IMR-90 (cell line): ENCODE results near the gene CIITA. TPM values are rescaled to one million over a fixed set of nuclear protein-coding genes. Genes with fewer than 3 reads are reported as not detected.

Experiments used
- ATAC-seq: fragments of 200-7000 bp; cut with Tn5 transposase; 2 replicates; pipeline ENCODE4 v1.9.1; 2020; ENCODE audit warnings: low read depth, mild to moderate bottlenecking, moderate library complexity
- BruUV-seq: library from RNA; stranded (reverse); fragments of 400-500 nt; replicated peaks from 2 replicates; lab custom pipeline; 2021; lab: Mats Ljungman, UMichigan
- CTCF ChIA-PET: fragments of 300-600 bp; formaldehyde crosslinking; extraction: SDS; loops from one replicate; lab custom pipeline; 2021; ENCODE audit warnings: antibody characterized with exemption; lab: Yijun Ruan, JAX
- POLR2A ChIA-PET: fragments of 300-600 bp; sonication (Branson Sonifier 250); formaldehyde crosslinking; loops from one replicate; lab custom pipeline; 2022; ENCODE audit warnings: antibody characterized with exemption; ENCODE audit not compliant: unreplicated experiment; lab: Charles Lee
- DNase-seq: peaks from one replicate; pipeline ENCODE4 v3.0.0; 2013
- H2AFZ ChIP-seq: replicated peaks from 2 replicates; pipeline ENCODE3; 2013; ENCODE audit warnings: low read length, mild to moderate bottlenecking; ENCODE audit not compliant: poor library complexity
- H2AK5ac ChIP-seq: 2 replicates; pipeline ENCODE4 v1.6.1; 2013; ENCODE audit warnings: low read depth, low read length, inconsistent platforms
- H2AK9ac ChIP-seq: replicated peaks from 2 replicates; pipeline ENCODE3; 2013; ENCODE audit warnings: mild to moderate bottlenecking, low read depth, low read length, moderate library complexity; ENCODE audit not compliant: poor library complexity
- H2BK120ac ChIP-seq: 2 replicates; pipeline ENCODE4 v1.6.1; 2013; ENCODE audit warnings: low read depth, low read length, inconsistent platforms
- H2BK15ac ChIP-seq: 3 replicates; pipeline ENCODE4 v1.6.1; 2013; ENCODE audit warnings: low read depth, low read length, inconsistent platforms
- H2BK20ac ChIP-seq: 2 replicates; pipeline ENCODE4 v1.6.1; 2013; ENCODE audit warnings: low read depth, mild to moderate bottlenecking, inconsistent platforms, low read length, moderate library complexity
- H2BK5ac ChIP-seq: 2 replicates; pipeline ENCODE4 v1.6.1; 2013; ENCODE audit warnings: mild to moderate bottlenecking, low read depth, low read length, inconsistent platforms; ENCODE audit not compliant: poor library complexity, severe bottlenecking
- H3K14ac ChIP-seq: replicated peaks from 2 replicates; pipeline ENCODE4 v1.6.1; 2013; ENCODE audit warnings: low read depth, low read length, inconsistent platforms
- H3K18ac ChIP-seq: 2 replicates; pipeline ENCODE4 v1.6.1; 2013; ENCODE audit warnings: low read depth, low read length, control low read depth
- H3K23ac ChIP-seq: 2 replicates; pipeline ENCODE4 v1.6.1; 2013; ENCODE audit warnings: low read depth, low read length, inconsistent platforms
- H3K27ac ChIP-seq: 2 replicates; pipeline ENCODE4 v1.5.1; 2013; ENCODE audit warnings: mild to moderate bottlenecking, control low read depth, low read length; ENCODE audit not compliant: insufficient read depth
- H3K27me3 ChIP-seq: 2 replicates; pipeline ENCODE4 v1.6.1; 2013; ENCODE audit warnings: low read length; ENCODE audit not compliant: control insufficient read depth, insufficient read depth
- H3K36me3 ChIP-seq: 2 replicates; pipeline ENCODE4 v1.6.1; 2013; ENCODE audit warnings: low read length, mixed read lengths; ENCODE audit not compliant: control insufficient read depth, insufficient read depth
- H3K4ac ChIP-seq: 2 replicates; pipeline ENCODE4 v1.6.1; 2013; ENCODE audit warnings: low read depth, low read length, inconsistent platforms
- H3K4me1 ChIP-seq: 2 replicates; pipeline ENCODE4 v1.6.1; 2013; ENCODE audit warnings: low read length, mixed read lengths; ENCODE audit not compliant: control insufficient read depth, insufficient read depth
- H3K4me2 ChIP-seq: 2 replicates; pipeline ENCODE4 v1.6.1; 2013; ENCODE audit warnings: low read depth, mild to moderate bottlenecking, control low read depth, low read length, moderate library complexity
- H3K4me3 ChIP-seq: 2 replicates; pipeline ENCODE4 v1.5.1; 2013; ENCODE audit warnings: low read depth, mild to moderate bottlenecking, control low read depth, low read length, moderate library complexity; ENCODE audit not compliant: insufficient read depth
- H3K56ac ChIP-seq: 2 replicates; pipeline ENCODE4 v1.6.1; 2013; ENCODE audit warnings: low read length, inconsistent platforms; ENCODE audit not compliant: insufficient read depth; ENCODE audit errors: extremely low read depth
- H3K79me1 ChIP-seq, 2 experiments: 2 replicates each; pipeline ENCODE4 v1.6.1; 2013; ENCODE audit warnings: low read length in 2 of 2, inconsistent platforms in 1 of 2, low read depth in 1 of 2
- H3K9ac ChIP-seq: 2 replicates; pipeline ENCODE4 v1.6.1; 2013; ENCODE audit warnings: low read depth, low read length, control low read depth
- H3K9me1 ChIP-seq: 2 replicates; pipeline ENCODE4 v1.6.1; 2013; ENCODE audit warnings: low read length, inconsistent platforms; ENCODE audit not compliant: insufficient read depth
- H3K9me3 ChIP-seq: 2 replicates; pipeline ENCODE4 v1.6.1; 2013; ENCODE audit warnings: low read length; ENCODE audit not compliant: control insufficient read depth, insufficient read depth
- H4K20me1 ChIP-seq: 2 replicates; pipeline ENCODE4 v1.6.1; 2013; ENCODE audit warnings: low read length, inconsistent platforms; ENCODE audit not compliant: insufficient read depth
- H4K5ac ChIP-seq: 2 replicates; pipeline ENCODE4 v1.6.1; 2013; ENCODE audit warnings: mild to moderate bottlenecking, low read depth, low read length, control low read depth
- H4K8ac ChIP-seq, 2 experiments: 2 replicates each; pipeline ENCODE4 v1.6.1; 2013; ENCODE audit warnings: low read depth in 2 of 2, low read length in 2 of 2, control low read depth in 1 of 2, inconsistent platforms in 1 of 2
- H4K91ac ChIP-seq: 2 replicates; pipeline ENCODE4 v1.6.1; 2013; ENCODE audit warnings: low read depth, low read length, inconsistent platforms; ENCODE audit not compliant: insufficient read depth
- CEBPB ChIP-seq: IDR thresholded peaks from 2 replicates; pipeline ENCODE4 v1.6.1; 2012; ENCODE audit warnings: low read depth, low read length, improper control_type of control experiment
- RFX5 ChIP-seq: IDR thresholded peaks from 2 replicates; pipeline ENCODE4 v1.8.0; 2012; ENCODE audit warnings: low read depth, mild to moderate bottlenecking, low read length, moderate library complexity
- WGBS, 2 experiments: methylation state at CpG; one replicate each; pipeline versions ENCODE4 v1.1.5 to v1.1.7; 2013; ENCODE audit warnings: missing lambda C conversion rate in 2 of 2; ENCODE audit not compliant: insufficient read length in 1 of 2; ENCODE audit errors: extremely low coverage in 2 of 2; 5-methylcytosine and 5-hydroxymethylcytosine counted together
- dilution Hi-C: fragments of 300-500 bp; cut with HindIII; formaldehyde crosslinking; loops from one replicate; pipeline ENCODE4 v1.14.3; 2018; ENCODE audit warnings: low sequenced_read_pairs; ENCODE audit not compliant: unreplicated experiment
- in situ Hi-C: fragments of 300-500 bp; cut with MboI; formaldehyde crosslinking; loops from 3 replicates; pipeline ENCODE4 v1.14.3; 2019; ENCODE audit warnings: low sequenced_read_pairs, inconsistent platforms, mixed read lengths
- intact Hi-C: fragments of 100-400 bp; cut with micrococcal nuclease; formaldehyde crosslinking; loops from 2 replicates; pipeline ENCODE4 v1.10.0; 2022
- polyA plus RNA-seq, 3 experiments: library from polyadenylated mRNA; depleted of rRNA; stranded (reverse); fragments of >200 nt; gene quantifications; 2 replicates each; pipeline ENCODE4 v1.2.3, GENCODE V29; 2012; ENCODE audit warnings: low replicate concordance in 1 of 3
- total RNA-seq: library from RNA; depleted of rRNA; stranded (reverse); fragments of >200 nt; gene quantifications from 2 replicates; pipeline ENCODE4 v1.2.3, GENCODE V29; 2012

The CIITA gene
- total and polyA plus RNA-seq, 2 of the 4 experiments (the other 2 are of a cell fraction) = 0.10 TPM; not detected in 1

GRCh38 chr16:10937068-10937859 is 60.3 kb downstream of the CIITA start:
- Histone ChIP-seq H3K4me2 (no peak overlapping the region), H3K4me3 (no peak overlapping the region), H3K14ac (no peak overlapping the region), H3K4me1 (peaks cover 22% of the 10 kb centered on the region), H3K9ac (no peak overlapping the region), H2AK5ac (no peak overlapping the region), H3K9me3 (no peaks in the 10 kb centered on the region), H4K20me1 (peaks cover 89% of the 10 kb centered on the region), H2BK120ac (no peak overlapping the region), H2BK15ac (no peak overlapping the region), H4K91ac (no peak overlapping the region), H3K18ac (no peak overlapping the region), H2AFZ (no peak overlapping the region), H3K79me1 (peaks cover 44 to 88% of the 10 kb centered on the region in 2 experiments), H3K9me1 (peaks cover 35% of the 10 kb centered on the region), H2BK5ac (no peak overlapping the region), H2BK20ac (no peak overlapping the region), H3K36me3 (peaks cover 23% of the 10 kb centered on the region), H4K5ac (no peak overlapping the region), H3K27me3 (no peaks in the 10 kb centered on the region), H3K4ac (no peak overlapping the region), H4K8ac (no peak overlapping the region), H3K56ac (no peak overlapping the region), H3K23ac (no peak overlapping the region), H2AK9ac (no peak overlapping the region), H3K27ac (no peak overlapping the region)
- no TSS peak for BruUV-seq
- TF ChIP-seq RFX5 (no peak), CEBPB (no peak)
- WGBS, 2 experiments = 92% methylated on average over 4 of the region's 11 CpGs; no CpG with 5 or more reads in 1 of the 2 experiments
- POLR2A ChIA-PET = no interaction called here
- intact Hi-C loops (no loop called here), dilution Hi-C loops (no loop called here), in situ Hi-C loops (loop anchor here (25.0 kb wide), 1 partner anchor 1825 kb away; no protein-coding TSS in a partner anchor)
- DNase-seq = no peak
- CTCF ChIA-PET = interaction anchor here (0.6 to 1.7 kb wide), 2 partner anchors 19 to 417 kb away, joined by 5 to 8 read pairs; no protein-coding TSS in a partner anchor
- no peak for ATAC-seq
